Measurements from ENCODE around the gene SNX4. TPM values are rescaled to one million over a fixed set of nuclear protein-coding genes. Genes with fewer than 3 reads are reported as not detected.

The SNX4 gene
- polyA plus RNA-seq, 1 of the 3 experiments (the other 2 are of a cell fraction), result 5.1 TPM

- Histone ChIP-seq H3K36me3 (replicated peaks in 1 of 2; ENCODE audit: control insufficient read depth in 1 of 2, insufficient read depth in 2 of 2, low read length in 1 of 2) (peaks cover 15 to 38% of the 10 kb centered on the region in 2 experiments), H3K9me3 (peaks cover 12% of the 10 kb centered on the region; the same call in 1 of the 2 replicates), H2AFZ (ENCODE audit: low read depth) (no peak overlapping the region), H3K9ac (no peak overlapping the region), H3K4me2 (no peak overlapping the region), H3F3A (replicated peaks; ENCODE audit: insufficient read depth) (peaks cover 29% of the 10 kb centered on the region), H3K4me3 (ENCODE audit: low read depth in 2 of 2, low read length in 1 of 2) (no peak overlapping the region), H3K4me1 (ENCODE audit: control insufficient read depth in 1 of 2, insufficient read depth in 2 of 2, low read depth in 1 of 2, low read length in 1 of 2) (no peaks in the 10 kb centered on the region; a peak in 1 of 4 replicates), H3K27ac (ENCODE audit: low read depth in 2 of 2, low read length in 1 of 2) (no peak overlapping the region), H4K20me1 (ENCODE audit: insufficient read depth) (peaks cover 4% of the 10 kb centered on the region; the same call in 1 of the 2 replicates), H3K27me3 (ENCODE audit: insufficient read depth) (no peaks in the 10 kb centered on the region), H3K9me2 (no peaks in the 10 kb centered on the region), H3K79me2 (ENCODE audit: insufficient read depth) (no peaks in the 10 kb centered on the region)
- ChIA-PET CTCF (interaction anchor here (2.3 kb wide), 1 partner anchor 447 kb away, joined by 9 read pairs; no protein-coding TSS in a partner anchor), POLR2A (no interaction called here)
- DNase-seq, result no peak
- TF ChIP-seq TAF1 (IDR thresholded peaks at IDR 0.05; ENCODE audit: borderline replicate concordance, low read depth, low read length), result no peak
- TF ChIP-seq RFX5 (IDR thresholded peaks at IDR 0.05; ENCODE audit: low read length), result no peak
- TF ChIP-seq CHD2 (IDR thresholded peaks at IDR 0.05; ENCODE audit: low read length, partially characterized antibody), result no peak
- no peak for TF ChIP-seq POLR2AphosphoS5 (IDR thresholded peaks at IDR 0.05; ENCODE audit: low read depth, low read length)
- TF ChIP-seq MXI1 (IDR thresholded peaks at IDR 0.05; ENCODE audit: low read depth, low read length), result no peak
- no peak for TF ChIP-seq USF1 (IDR thresholded peaks at IDR 0.05; ENCODE audit: borderline replicate concordance, low read depth)
- no peak for TF ChIP-seq SMC3 (IDR thresholded peaks at IDR 0.05; ENCODE audit: low read depth, low read length)
- TF ChIP-seq MAX (IDR thresholded peaks at IDR 0.05; ENCODE audit: low read depth), result no peak
- no peak for TF ChIP-seq RXRA (IDR thresholded peaks at IDR 0.05; ENCODE audit: borderline replicate concordance, low read depth)
- TF ChIP-seq NRF1 (IDR thresholded peaks at IDR 0.05; ENCODE audit: low read depth, low read length), result no peak
- TF ChIP-seq FOSL2 (IDR thresholded peaks at IDR 0.05; ENCODE audit: borderline replicate concordance, low read depth), result no peak
- TF ChIP-seq, protein P1, sequence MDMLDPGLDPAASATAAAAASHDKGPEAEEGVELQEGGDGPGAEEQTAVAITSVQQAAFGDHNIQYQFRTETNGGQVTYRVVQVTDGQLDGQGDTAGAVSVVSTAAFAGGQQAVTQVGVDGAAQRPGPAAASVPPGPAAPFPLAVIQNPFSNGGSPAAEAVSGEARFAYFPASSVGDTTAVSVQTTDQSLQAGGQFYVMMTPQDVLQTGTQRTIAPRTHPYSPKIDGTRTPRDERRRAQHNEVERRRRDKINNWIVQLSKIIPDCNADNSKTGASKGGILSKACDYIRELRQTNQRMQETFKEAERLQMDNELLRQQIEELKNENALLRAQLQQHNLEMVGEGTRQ (IDR thresholded peaks at IDR 0.05; ENCODE audit: borderline replicate concordance, low read depth, low read length), result no peak
- TF ChIP-seq RAD21 (IDR thresholded peaks at IDR 0.05; ENCODE audit: low read length), result no peak
- TF ChIP-seq MEF2A (IDR thresholded peaks at IDR 0.05; ENCODE audit: borderline replicate concordance, low read depth), result no peak
- no peak for TF ChIP-seq GATA2 (CRISPR knock-in tag; IDR thresholded peaks at IDR 0.05)
- no peak for TF ChIP-seq PBX3 (IDR thresholded peaks at IDR 0.05)
- no peak for TF ChIP-seq REST (IDR thresholded peaks at IDR 0.05; ENCODE audit: low read depth, low read length)
- 100% methylated on average over 1 of the region's 1 CpG for WGBS (ENCODE audit: low lambda C conversion rate)
Observed at GRCh38 chr3:125442506-125442905, 77.5 kb downstream of the SNX4 start.

All from SK-N-SH (cell line).